Lower leg skin (tissue), 4 donors: ENCODE measurements around the gene CCBE1. TPM values are rescaled to one million over a fixed set of nuclear protein-coding genes. Genes with fewer than 3 reads are reported as not detected.

Experiments used
- DNase-seq, 2 donors: peaks; one replicate each; pipeline ENCODE4 v3.0.0-alpha.2; 2019; ENCODE audit warnings: low spot score in 2 of 2
- H3K4me3 ChIP-seq: fragments of 200-600 bp; sonication (generic); 2 replicates; pipeline ENCODE4 v1.5.1; 2017; ENCODE audit warnings: mild to moderate bottlenecking, low read depth; ENCODE audit not compliant: poor library complexity, severe bottlenecking
- CTCF ChIP-seq, 3 donors: fragments of 450-650 bp; IDR thresholded peaks; one replicate each; pipeline ENCODE4 v1.5.1; 2016; ENCODE audit warnings: antibody characterized with exemption in 3 of 3, mild to moderate bottlenecking in 3 of 3, moderate library complexity in 2 of 3
- POLR2A ChIP-seq, 2 donors: fragments of 450-650 bp; IDR thresholded peaks; one replicate each; pipeline ENCODE4 v1.6.1; 2016 to 2017; ENCODE audit warnings: antibody characterized with exemption in 2 of 2, mild to moderate bottlenecking in 1 of 2, moderate library complexity in 1 of 2
- WGBS, 2 donors: methylation state at CpG; one replicate each; pipeline ENCODE4 v1.1.5; 2018; 5-methylcytosine and 5-hydroxymethylcytosine counted together
- intact Hi-C: fragments of 100-400 bp; cut with DNase I; formaldehyde crosslinking; loops from one replicate; pipeline ENCODE4 v1.15.0; 2023; ENCODE audit warnings: low total_unique reads
- total RNA-seq, 4 donors: library from RNA; depleted of rRNA; stranded (reverse); fragments of >200 nt; gene quantifications; one replicate each; pipeline ENCODE4 v1.1.0, GENCODE V29; 2016

CCBE1 gene
- total RNA-seq, 4 donors from 2014 or later = 3.0 to 15.5 (median 3.2) TPM

- H3K4me3 ChIP-seq = no peak overlapping the region
- DNase-seq = no peak
- no peak for TF ChIP-seq CTCF (IDR thresholded peaks at IDR 0.05)
- no peak for TF ChIP-seq POLR2A (IDR thresholded peaks at IDR 0.05)
- WGBS, 2 donors = 72 to 81% methylated on average over 1 of the region's 1 CpG
- intact Hi-C loops = no loop called here
Observed at GRCh38 chr18:59674903-59675270, 22.3 kb downstream of the CCBE1 start.

- intact Hi-C loops = no loop called here
- DNase-seq = no peak
- TF ChIP-seq CTCF (IDR thresholded peaks at IDR 0.05) (no peak), POLR2A (IDR thresholded peaks at IDR 0.05) (no peak)
- no peak overlapping the region for H3K4me3 ChIP-seq
- 86 to 89% methylated on average over 6 of the region's 6 CpGs for WGBS, 2 donors
Observed at GRCh38 chr18:59674186-59674902, 22.9 kb downstream of the CCBE1 start.

- intact Hi-C loops = no loop called here
Observed at GRCh38 chr18:59672235-59672711, 24.9 kb downstream of the CCBE1 start.

GRCh38 chr18:59671551-59671950 is 25.7 kb downstream of the CCBE1 start:
- intact Hi-C loops = no loop called here
- DNase-seq = no peak
- WGBS, 2 donors = 48 to 53% methylated on average over 1 of the region's 1 CpG
- no peak overlapping the region for H3K4me3 ChIP-seq
- TF ChIP-seq POLR2A (IDR thresholded peaks at IDR 0.05) (no peak), CTCF (IDR thresholded peaks at IDR 0.05) (no peak)

More at GRCh38 chr18:59672235-59672711, 24.9 kb downstream of the CCBE1 start:
- no peak overlapping the region for H3K4me3 ChIP-seq
- TF ChIP-seq POLR2A (IDR thresholded peaks at IDR 0.05) (no peak), CTCF (IDR thresholded peaks at IDR 0.05) (no peak)
- peak in 1 of 2 donors; percentile 35 for DNase-seq
- 68 to 78% methylated on average over 1 of the region's 1 CpG for WGBS, 2 donors

GRCh38 chr18:59669872-59670657 is 27.2 kb downstream of the CCBE1 start:
- DNase-seq = peak in 1 of 2 donors; percentile 52
- 62 to 68% methylated on average over 6 of the region's 6 CpGs for WGBS, 2 donors
- H3K4me3 ChIP-seq = no peak overlapping the region
- TF ChIP-seq CTCF (IDR thresholded peaks at IDR 0.05) (no peak), POLR2A (IDR thresholded peaks at IDR 0.05) (no peak)
- intact Hi-C loops = no loop called here
